ENCODE measurements around the gene FOXD4L3.
"Not testable (repeated sequence)": the region's sequence is repeated elsewhere in the genome, so short reads cannot be mapped to it uniquely, and the experiment has no call there.

The FOXD4L3 gene

GRCh38 chr9:68302567-68302966, at the start of gene FOXD4L3:
Gene FOXD4L3 (plus strand): TSS chr9:68302867. CDS start chr9:68302952, 85 bp downstream.
- DNase-seq (ENCODE audit: low read depth in 2 of 2): not testable (repeated sequence)

DNA sequence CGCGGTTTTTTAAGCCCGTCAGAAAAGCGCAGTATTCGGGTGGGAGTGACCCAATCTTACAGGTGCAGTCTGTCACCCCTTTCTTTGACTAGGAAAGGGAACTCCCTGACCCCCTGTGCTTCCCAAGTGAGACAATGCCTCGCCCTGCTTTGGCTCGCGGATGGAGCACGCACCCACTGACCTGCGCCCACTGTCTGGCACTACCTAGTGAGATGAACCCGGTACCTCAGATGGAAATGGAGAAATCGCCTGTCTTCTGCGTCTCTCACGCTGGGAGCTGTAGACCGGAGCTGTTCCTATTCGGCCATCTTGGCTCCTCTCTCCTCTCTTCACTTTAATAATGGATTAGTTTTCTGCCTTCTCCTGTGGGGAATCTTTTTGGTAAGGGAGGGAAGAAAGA, 21.6 kb upstream of the FOXD4L3 start:
- not testable (repeated sequence) for DNase-seq (ENCODE audit: low read depth in 2 of 2)

DNA sequence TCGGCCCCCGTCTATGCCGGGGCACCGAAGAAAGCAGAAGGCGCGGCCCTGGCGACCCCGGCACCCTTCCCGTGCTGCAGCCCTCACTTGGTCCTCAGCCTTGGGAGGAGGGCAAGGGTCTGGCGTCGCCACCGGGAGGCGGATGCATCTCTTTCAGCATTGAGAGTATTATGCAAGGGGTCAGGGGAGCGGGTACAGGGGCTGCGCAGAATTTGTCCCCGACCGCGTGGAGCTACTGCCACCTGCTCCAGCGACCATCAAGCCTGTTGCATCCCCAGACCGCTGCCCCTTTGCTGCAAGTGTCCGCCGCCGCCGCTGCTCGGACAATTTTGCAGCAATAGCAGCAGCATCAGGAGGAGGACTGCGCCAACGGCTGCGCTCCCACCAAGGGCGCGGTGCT, 1.1 kb downstream of the FOXD4L3 start:
- DNase-seq (ENCODE audit: low read depth in 2 of 2): not testable (repeated sequence)

DNA sequence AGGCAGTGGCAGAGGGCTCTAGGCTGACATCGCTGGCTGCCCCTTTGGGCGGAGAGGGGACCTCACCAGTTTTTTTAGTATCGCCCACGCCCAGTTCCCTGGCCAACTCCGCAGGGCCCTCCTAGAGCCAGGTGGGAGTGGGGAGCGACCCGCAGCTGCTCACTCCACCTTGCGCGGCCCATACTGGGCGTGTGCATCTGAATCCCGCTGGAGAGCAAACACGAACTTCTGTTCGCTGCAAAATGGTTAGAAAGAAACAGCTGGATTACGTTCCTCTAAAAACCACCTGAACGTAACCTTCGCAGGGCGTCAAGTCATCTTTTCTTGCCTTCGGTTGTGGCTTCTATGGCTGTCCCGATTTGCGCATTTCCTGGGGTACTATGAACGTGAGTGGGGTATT, 1.5 kb downstream of the FOXD4L3 start:
- DNase-seq (ENCODE audit: low read depth in 2 of 2): not testable (repeated sequence)

DNA sequence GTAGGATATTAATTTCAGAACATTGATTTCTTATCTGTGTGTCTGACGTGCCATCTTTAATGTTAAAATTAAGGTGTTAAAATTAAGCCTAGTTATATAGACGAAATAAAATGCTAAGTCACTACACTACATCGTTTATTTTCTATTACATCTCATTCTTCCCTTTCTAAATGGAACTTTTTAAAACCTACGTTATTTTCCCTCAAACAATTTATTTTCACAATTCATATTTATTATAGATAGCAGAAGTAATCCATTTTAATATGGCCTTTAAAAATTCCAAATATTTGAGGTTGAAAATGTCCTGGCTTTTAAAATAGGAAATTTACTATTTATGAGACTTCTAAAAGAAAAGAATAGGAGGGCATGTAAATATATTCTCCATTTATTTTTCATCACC, 2.1 kb downstream of the FOXD4L3 start:
- DNase-seq (ENCODE audit: low read depth in 2 of 2): not testable (repeated sequence)

DNA sequence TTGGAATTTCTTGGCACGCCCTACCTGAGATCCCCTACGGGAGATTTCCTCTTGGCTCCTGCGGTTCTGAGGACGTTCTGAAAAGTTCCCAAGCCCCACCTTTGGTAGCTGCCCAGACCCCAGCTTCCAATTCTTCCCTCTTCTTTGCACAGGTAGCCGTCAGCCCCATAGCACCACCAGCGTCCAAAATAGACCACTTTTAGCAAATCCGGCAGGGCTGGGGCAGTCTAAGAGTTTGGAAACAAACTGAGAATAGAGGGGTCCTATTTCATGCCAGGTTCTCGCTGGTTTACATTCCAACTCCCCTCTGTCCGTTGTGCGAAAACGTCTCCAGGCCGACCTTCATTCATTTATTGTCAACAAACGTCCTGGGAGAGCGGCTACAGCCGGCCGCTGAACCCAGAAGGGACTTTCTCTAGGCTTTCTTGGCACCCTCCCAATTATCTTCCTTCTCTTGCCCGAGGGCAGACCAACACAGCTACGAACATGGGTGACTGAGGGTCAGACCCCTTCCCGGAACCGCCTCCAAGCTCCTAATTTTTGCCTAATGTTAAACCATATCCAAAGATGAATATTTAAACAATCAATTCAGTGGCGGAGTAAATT, 3.1 kb downstream of the FOXD4L3 start:
- DNase-seq (ENCODE audit: low read depth in 2 of 2): not testable (repeated sequence)

DNA sequence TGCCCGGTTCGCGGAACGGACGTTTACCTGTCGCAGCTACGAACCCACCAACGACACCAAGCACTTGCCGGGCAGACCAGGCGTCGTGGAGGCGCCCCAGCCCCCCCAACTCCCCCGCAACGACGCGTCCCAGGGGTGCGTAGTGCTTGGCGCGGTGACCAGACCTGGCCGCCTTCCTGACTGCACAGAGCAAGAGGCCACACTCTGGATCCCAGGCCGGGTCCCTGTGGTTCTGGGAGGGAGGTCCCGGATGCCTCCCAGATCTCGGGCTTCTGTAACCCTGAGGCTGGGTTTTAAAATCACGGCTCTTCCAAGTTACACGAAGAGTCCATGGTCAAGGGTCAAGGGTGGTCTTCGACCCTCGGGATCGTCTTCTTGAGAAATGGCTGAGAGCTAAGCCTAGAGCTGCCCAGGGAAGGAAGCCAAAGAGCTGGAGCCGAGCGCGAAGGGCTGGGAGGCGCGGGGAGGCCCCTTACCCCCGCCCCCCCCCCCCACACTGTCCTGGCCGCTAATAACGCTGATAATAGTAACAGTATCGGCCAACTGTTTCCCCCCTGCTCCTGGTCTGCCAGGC, 3.8 kb downstream of the FOXD4L3 start:
- not testable (repeated sequence) for DNase-seq (ENCODE audit: low read depth in 2 of 2)

DNA sequence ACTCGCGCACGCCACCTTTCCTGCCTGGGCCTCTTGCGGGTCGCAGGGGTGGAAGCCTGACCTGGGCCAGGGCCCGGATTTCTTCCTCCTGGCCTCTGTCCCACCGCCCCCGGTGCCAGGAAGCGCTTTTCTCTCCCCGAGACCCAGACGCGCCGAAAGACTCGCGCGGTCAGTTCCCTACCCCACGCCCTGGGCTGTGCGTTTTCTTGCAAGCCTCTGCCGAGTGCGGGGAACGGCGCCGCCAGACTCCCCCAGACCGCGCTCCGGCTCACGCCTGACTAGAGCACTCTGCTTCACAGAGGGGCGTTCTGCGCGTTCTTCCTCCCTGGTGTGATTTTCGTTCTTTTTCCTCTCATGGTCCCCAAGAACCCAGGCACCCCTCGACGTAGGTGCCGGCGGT, 4.5 kb downstream of the FOXD4L3 start:
- DNase-seq (ENCODE audit: low read depth in 2 of 2): not testable (repeated sequence)

- DNase-seq (ENCODE audit: low read depth in 2 of 2): not testable (repeated sequence)
Measured at GRCh38 chr9:68307654-68308053, 5.0 kb downstream of the FOXD4L3 start.

GRCh38 chr9:68311208-68311607, 8.5 kb downstream of the FOXD4L3 start:
- DNase-seq (ENCODE audit: low read depth in 2 of 2): not testable (repeated sequence)

DNA sequence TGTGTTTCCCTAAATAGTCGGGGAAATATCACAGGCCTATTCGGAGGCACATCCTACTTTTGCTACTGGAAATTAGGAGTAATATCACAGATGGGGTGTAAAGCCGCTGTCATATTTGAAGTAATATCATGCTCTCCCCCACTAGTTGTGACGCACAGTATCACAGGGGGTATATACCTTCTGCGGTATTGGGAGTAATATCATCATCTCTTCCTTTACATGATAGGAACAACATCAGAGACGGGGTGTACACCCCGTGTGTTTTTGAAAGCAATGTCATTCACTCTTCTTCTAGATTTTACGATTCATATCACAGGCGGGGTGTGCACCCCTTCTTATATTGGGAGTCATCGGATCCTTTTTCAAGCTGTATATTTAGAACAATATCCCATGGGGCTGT, 15.5 kb downstream of the FOXD4L3 start:
- DNase-seq (ENCODE audit: low read depth in 2 of 2): not testable (repeated sequence)

DNA sequence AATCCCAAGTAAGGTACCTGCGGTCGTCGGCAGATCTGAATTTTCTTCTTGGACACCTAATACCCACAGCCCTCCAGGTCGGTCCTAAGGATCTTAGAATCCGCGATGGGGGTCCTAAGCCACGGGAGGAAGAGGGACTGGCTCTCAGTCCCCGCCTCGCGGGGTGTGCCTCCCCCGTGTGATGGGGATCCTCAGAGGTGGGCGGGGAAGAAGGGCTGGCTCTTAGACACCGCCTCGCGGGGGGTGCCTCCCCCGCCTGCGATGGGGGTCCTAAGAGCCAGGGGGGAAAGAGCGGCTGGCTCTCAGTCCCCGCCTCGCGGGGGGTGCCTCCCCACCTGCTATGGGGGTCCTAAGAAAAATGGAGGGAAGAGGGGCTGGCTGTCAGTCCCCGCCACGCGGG, 21.1 kb downstream of the FOXD4L3 start:
- DNase-seq (ENCODE audit: low read depth in 2 of 2): not testable (repeated sequence)

DNA sequence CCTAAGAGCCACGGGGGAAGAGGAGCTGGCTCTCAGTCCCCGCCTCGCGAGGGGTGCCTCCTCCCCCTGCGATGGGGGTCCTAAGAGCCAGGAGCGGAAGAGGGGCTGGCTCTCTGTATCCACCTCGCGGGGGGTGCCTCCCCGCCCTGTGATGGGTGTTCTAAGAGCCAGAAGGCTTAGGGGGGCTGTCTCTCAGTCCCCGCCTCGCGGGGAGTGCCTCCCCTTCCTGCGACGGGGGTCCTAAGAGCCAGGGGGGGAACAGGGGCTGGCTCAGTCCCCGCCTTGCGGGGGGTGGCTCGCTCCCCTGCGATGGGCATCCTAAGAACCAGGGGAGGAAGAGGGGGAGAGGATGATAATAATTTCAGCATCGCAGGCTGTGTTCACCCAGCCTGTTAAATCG, 21.9 kb downstream of the FOXD4L3 start:
- not testable (repeated sequence) for DNase-seq (ENCODE audit: low read depth in 2 of 2)

- not testable (repeated sequence) for DNase-seq (ENCODE audit: low read depth in 2 of 2)
Measured at GRCh38 chr9:68329106-68329505, 26.4 kb downstream of the FOXD4L3 start.

DNA sequence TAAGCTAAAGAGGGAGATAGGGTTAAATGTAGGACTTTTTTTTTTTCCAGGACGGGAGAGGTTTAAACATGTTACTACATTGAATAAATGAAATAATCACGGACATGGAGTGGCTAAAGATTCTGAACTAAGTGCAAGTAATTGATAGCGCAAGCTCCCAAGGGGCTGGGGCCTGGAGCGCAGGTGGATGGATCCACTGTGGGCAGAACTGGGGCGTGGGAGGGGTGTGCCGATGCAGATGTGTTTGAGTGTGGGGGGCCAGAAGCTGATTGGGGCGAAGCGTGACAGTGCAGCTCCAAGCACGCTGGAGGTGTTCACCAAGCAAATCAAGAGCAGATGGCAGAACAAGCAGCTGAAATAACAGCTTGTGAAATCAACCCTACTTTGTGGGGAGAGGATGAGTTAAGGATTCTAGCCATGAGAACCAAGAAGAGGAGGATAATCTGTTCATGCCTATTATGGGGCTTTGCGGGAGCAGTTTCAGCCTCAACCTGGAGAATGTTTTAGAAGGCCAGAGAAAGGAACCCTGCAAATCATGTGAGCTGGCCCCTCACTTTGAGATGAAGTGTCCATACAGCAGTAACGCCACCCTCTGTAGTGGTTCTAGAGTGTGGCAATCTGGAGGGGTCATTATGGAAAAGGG, 28.0 kb downstream of the FOXD4L3 start:
- DNase-seq (ENCODE audit: low read depth in 2 of 2): not testable (repeated sequence)

GRCh38 chr9:68332122-68332521, 29.5 kb downstream of the FOXD4L3 start:
- not testable (repeated sequence) for DNase-seq (ENCODE audit: low read depth in 2 of 2)

DNA sequence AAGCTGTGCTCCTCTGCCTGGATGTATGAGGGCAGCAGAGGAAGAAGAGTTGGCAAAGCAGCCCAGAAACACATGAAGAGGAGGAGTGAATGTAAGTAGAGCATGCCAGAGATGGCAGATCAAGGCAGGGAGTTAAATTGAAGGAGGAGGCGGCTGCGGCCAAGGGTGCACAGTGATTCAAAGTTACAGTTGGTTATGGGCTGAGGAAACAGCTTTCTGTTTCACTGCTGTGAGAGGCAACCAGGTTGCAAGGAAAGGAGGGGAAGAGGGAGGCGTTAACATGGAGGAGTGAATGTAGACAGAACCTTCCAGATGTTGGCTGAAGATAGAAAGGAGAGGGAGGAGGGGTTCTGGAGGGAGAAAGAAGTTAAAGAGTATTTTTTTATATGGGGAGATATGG, 33.3 kb downstream of the FOXD4L3 start:
- DNase-seq (ENCODE audit: low read depth in 2 of 2): not testable (repeated sequence)

- not testable (repeated sequence) for DNase-seq (ENCODE audit: low read depth in 2 of 2)
Measured at GRCh38 chr9:68336639-68337339, 34.1 kb downstream of the FOXD4L3 start.

DNA sequence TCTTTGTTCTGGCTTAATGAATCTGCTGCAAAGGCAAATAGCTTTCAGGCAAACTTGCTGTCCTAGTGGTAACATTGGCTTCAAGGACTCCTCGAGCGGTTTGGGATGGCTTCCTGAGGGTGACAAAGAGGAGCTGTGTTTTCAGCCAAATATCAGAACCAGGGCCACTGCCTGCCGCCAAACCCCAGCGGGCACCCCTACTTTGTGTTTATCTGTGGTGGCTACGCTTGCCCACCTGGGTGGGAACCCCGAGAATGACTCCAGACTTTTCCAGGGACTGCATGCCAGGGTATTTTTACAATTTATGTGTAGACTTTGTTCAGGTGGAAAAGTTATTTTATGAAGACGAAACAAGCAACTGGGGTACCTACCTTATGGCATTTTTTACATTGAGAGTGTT, 35.3 kb downstream of the FOXD4L3 start:
- not testable (repeated sequence) for DNase-seq (ENCODE audit: low read depth in 2 of 2)

DNA sequence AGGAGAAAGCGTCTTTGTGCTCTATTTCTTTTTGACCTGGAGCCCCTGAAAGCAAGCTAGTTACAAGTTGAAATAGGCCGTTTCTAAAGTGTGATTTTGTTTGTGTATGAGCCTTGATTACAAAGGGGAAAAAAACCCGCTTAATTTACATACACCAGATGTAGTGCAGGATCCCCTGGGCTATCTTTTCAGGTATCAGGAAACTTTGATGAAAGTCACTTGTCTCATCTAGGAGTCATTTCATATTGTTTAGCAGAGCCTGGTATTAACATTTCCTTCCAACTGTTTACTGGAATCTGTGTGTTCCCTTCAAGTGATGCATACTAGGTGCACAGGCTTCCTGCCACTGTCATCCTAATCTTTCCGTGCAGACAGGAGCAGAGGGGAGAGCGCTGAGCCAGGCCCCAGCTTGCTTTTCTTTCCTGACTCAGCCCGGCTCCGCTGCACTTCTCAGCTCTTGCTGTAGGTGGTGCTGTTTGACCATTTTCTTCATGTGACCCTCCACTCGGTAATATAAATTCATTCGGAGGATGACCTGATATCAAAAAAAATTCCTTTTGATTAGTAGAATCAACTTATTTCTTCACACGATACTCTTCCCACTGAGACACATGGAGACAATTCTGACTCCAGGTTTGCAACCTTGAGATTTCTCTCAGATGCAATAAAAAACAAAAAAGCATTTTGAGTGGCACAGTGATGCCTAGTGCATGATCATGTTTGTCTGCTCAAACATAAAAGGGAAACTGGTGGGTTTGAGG, 39.8 kb downstream of the FOXD4L3 start:
- DNase-seq (ENCODE audit: low read depth in 2 of 2): not testable (repeated sequence)

GRCh38 chr9:68343242-68343641, 40.6 kb downstream of the FOXD4L3 start:
- not testable (repeated sequence) for DNase-seq (ENCODE audit: low read depth in 2 of 2)

DNA sequence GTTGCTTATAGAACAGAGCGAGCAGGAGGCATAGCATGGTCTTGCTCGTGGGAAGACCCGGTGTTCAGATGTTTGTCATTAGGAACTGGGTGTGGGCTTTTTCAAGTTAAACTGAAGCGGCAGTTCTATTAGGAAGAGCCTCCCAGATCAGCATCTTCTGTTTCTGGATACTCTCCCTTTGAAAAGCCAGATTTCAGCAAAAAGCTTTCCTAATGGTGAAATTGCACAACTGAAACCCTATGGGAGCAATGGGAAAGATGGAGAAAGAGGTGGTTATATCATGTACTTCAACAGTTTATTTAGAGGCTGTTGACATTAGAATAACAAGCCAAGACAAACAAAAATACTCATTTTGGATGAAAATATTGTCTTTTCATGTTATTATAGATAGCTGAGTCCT, 41.3 kb downstream of the FOXD4L3 start:
- not testable (repeated sequence) for DNase-seq (ENCODE audit: low read depth in 2 of 2)
